ENCODE measurements around the gene TRPV5.

Gene TRPV5

DNA sequence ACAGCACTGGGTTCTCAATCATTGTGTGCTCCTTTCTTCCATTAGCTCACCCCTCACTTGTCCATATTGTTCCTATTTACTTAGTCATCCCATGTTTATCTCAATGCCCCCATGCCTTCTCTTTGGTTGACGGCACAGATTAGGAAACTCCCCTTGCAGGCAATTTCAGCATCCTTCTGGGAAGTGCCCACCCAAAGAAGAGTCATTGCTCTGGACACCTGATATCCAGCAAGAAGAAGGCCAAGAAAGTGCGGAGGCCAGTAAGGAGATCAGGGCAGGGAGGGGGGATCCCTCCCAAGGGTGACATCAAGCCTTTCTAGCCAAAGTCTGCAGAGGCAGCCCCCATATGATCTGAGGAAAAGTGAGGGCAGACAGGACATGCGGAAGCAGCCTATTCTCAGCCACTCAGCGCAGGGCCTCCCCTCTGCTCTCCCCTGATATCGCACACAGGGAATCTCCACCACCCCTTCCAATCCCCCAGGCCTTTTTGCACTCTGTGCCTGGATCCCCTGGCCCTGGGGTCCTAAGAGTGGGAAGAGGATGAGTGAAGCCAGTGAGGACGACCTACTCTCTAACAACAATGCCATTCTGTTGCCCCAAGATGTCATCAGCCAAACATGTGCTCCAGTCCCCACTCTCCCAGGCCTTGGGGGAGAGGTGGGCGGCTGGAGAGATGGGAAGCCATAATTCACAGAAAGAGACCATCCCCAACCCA lies 49.8 kb downstream of the TRPV5 start:
- no peak for DNase-seq

- no peak for DNase-seq
These were observed 50.4 kb downstream of the TRPV5 start for GRCh38 chr7:142883145-142883544.

DNA sequence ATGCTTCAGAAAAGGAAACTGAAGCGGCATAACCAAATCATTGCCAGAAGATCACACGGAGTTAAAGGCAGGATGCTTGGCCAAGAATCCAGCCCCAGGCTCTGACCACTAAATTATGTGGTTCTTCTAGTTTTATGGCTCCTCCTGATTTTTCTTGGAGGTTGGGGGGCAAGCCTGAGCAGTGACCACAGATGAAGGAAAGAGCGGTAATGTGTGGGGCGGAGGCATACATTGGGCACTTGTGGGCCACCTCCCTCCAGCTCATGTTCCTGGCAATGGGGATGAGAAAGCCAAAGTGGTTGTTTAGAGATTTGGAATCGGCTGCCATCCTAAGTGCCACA lies 51.2 kb downstream of the TRPV5 start:
- DNase-seq: no peak

- no peak for DNase-seq
These were observed 51.8 kb downstream of the TRPV5 start for GRCh38 chr7:142881586-142882337.

GRCh38 chr7:142880876-142881505 lies 52.6 kb downstream of the TRPV5 start:
- DNase-seq: no peak

DNA sequence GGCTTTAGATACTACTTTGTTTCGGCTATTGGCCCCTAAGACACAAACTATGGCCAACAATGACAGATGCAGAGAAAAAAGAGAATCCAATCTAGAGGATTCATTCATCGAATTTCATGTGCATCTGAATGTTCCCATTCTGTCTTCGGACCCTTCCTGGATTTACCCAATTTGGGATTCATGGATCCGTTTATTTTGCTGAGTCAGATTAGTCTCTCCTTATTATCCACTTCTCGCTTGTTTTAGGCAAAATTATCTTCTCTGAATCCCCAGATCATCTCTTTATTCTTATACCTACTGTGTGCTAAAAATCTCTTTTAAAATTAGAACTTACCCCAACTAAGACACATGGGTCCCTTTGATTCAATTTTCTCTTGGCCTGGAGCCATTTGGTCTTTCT lies 54.5 kb downstream of the TRPV5 start:
- DNase-seq: no peak

- no peak for DNase-seq
These were observed 55.2 kb downstream of the TRPV5 start for GRCh38 chr7:142878315-142878714.

DNA sequence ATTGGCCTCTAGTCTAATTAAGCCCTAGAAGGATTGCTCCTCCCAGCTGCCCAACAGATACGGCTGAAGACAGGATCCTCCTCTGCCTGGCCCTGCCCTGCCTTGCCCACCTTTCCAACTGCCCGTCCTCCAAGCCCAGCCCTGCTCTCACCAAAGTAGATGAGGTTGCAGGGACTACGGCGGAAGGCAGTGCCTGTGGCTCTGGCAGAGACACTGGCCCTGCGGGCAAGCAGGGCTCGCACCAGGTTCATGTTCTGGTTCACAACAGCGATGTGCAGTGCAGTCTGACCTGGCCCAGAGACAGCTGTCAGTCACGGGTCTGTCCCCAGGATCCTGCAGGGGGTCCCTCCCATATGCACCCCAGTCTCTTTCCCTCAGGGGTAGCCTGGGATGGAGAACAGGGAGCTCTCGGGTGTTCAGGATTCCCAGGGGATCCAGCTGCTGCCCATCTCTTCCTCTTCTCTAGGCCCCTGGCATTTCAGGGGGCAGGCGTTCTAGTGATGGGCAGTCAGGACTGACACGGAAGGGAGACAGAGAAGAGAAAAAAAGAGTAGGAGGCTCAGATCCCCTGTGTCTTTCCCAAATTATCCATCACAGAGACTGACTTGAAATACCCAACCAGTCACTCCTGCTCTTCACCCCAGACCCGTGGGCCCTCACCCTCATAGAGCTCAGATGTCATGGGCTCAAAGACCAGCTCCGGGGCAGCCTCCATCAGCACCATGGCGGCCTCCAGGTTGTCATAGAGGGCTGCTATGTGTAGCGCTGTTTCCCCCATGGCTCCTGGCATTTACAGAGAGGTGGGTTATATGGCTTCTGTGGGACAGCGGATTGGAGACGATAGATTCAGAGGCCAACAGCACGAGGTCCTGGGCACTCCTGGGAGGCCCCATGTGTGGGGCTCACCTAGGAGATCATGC lies 56.3 kb downstream of the TRPV5 start:
- DNase-seq: no peak

DNA sequence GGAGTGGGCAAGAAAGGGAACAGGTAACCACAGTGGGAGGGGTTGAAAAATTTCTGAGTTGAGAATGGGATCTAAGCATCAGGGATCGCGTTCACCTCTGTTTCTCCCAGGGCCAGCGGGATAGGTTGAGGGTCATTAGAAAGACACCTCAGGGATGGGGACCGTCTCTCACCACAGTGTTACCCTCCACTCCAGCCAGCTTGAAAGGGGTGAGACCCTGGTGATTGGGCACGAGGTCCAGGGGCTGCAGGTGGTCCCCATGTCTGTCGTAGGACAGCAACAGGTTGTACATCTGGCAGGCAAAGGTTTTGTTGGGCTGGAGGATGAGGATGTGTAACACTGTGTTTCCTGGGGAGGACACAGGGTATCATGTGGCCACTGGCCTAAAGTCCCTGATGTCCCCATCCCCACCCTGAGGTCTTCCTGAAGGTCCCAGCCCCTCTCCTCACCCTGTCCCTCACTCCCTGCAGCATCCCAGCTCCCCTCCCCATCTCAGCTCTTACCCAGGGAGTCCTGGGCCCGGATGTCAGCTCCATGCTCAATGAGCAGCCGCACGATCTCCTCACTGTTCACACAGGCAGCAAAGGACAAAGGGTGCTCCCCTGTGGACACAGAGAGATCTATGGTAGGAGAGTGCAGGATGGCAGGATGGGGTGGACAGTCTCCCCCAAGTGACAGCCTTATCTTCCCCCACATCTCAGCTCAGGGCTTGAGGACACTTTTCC lies 57.1 kb downstream of the TRPV5 start:
- no peak for DNase-seq

DNA sequence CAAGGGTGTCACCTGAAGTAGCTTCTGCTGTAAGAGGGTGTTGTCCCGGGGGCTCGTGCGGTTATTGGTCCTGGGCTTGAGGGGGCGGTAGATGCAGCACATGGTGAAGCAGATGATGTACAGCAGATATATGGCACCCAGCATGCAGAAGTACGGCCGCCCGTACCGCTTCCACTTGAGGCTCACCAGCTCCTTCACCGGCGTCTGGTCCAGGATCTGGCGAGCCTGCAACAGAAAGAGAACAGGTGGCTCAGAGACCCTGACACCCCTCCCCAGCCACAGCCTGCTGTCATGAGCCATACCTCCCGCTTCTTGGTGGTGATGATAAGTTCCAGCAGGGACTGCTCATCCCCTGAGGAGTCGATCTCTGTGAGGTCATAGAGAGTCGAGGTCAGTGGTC lies 58.1 kb downstream of the TRPV5 start:
- DNase-seq: no peak

- DNase-seq: no peak
These were observed 58.7 kb downstream of the TRPV5 start for GRCh38 chr7:142874837-142875236.

DNA sequence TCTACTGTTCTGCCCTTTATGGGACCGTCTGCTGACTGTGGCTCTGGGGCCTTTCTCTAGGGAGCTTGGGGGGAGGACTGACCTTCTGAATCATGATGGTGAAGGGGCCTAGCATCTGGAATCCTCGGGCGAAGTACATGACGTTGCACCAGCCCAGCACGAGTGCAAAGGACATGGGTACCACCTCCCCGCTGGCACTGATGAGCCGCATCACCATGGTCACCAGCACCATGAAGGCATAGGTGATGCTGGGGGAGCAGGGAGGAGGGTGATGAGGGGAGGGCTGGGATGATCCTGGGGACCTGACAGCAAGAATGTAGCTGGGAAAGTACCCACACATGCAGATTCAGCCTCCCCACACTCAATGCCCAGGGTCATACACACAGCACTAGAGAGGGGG lies 59.1 kb downstream of the TRPV5 start:
- no peak for DNase-seq

GRCh38 chr7:142873871-142874270 lies 59.7 kb downstream of the TRPV5 start:
- no peak for DNase-seq

GRCh38 chr7:142873281-142873784 lies 60.2 kb downstream of the TRPV5 start:
- DNase-seq: no peak

- DNase-seq: no peak
These were observed 61.4 kb downstream of the TRPV5 start for GRCh38 chr7:142872106-142872675.

- no peak for DNase-seq
These were observed 62.1 kb downstream of the TRPV5 start for GRCh38 chr7:142871260-142872105.

DNA sequence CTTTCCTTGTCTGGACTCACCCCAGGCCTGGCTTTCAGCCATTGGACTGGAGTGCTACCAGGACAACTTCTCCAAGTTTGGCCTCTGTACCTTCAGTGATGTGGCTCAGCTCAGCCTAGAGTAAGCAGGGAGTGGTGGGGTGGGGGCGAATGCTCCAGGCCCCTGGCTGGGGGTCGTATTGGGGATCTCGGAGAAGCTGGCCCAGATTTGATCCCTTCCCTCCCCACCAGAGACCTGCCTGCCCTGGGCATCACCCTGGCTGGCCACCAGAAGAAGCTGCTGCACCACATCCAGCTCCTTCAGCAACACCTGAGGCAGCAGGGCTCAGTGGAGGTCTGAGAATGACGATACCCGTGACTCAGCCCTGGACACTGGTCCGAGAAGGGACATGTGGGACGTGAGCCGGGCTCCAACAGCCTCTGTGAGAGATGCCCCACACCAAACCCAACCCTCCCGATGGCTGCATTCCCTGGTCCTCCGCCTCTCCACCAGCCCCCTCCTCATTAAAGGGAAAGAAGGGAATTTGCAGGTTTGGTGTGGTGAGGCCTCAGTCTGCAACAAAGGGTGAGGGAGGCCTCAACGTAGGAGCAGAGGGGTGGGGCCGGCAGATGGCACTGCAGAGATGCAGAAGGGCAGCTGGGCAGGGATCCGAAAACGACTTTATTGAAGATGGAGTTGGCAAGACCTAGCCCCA lies 62.8 kb downstream of the TRPV5 start:
- DNase-seq: no peak

GRCh38 chr7:142870147-142870559 lies 63.4 kb downstream of the TRPV5 start:
- no peak for DNase-seq

GRCh38 chr7:142869434-142869833 lies 64.1 kb downstream of the TRPV5 start:
- no peak for DNase-seq

GRCh38 chr7:142868986-142869415 lies 64.5 kb downstream of the TRPV5 start:
- no peak for DNase-seq

Data from NCI-H187 (cell line).